Cardiac muscle cell (in vitro differentiated cells and primary cell): ENCODE results near the gene SCPEP1. TPM values are rescaled to one million over a fixed set of nuclear protein-coding genes. Genes with fewer than 3 reads are reported as not detected.
A peak's percentile ranks its signal among the peaks of the same experiment; 100 is the strongest.

Experiments
- DNase-seq, 2 donors: peaks; one replicate each; pipeline versions ENCODE4 v3.0.0 to v3.0.0-alpha.2; 2010 to 2017; ENCODE audit warnings: low read depth in 1 of 2, low spot score in 1 of 2
- H3K27ac ChIP-seq: fragments of 200-600 bp; sonication (generic); 2 replicates; pipeline ENCODE4 v1.5.1; 2016
- H3K27me3 ChIP-seq: fragments of 200-600 bp; sonication (generic); 2 replicates; pipeline ENCODE4 v1.6.0; 2016; ENCODE audit warnings: control low read depth
- H3K36me3 ChIP-seq: fragments of 200-600 bp; sonication (generic); 2 replicates; pipeline ENCODE4 v1.5.1; 2016; ENCODE audit warnings: control low read depth
- H3K4me1 ChIP-seq: fragments of 200-600 bp; sonication (generic); 2 replicates; pipeline ENCODE4 v1.8.1; 2017; ENCODE audit warnings: low read depth, mild to moderate bottlenecking, mixed run types
- H3K4me3 ChIP-seq: fragments of 200-600 bp; sonication (generic); 2 replicates; pipeline ENCODE4 v1.5.1; 2016; ENCODE audit warnings: mild to moderate bottlenecking
- H3K9me3 ChIP-seq: fragments of 200-600 bp; sonication (generic); 2 replicates; pipeline ENCODE4 v1.5.1; 2017; ENCODE audit warnings: low read depth, mild to moderate bottlenecking, control low read depth
- CTCF ChIP-seq: IDR thresholded peaks from 2 replicates; pipeline ENCODE4 v1.5.1; 2012; ENCODE audit warnings: low read depth, mild to moderate bottlenecking, low read length
- polyA plus RNA-seq: library from polyadenylated mRNA; unstranded; fragments of >200 nt; fragmentation: Nextera tagmentation; extraction: Ambion mirVana; gene quantifications from 2 replicates; pipeline ENCODE4 v1.2.1, GENCODE V29; 2016
- total RNA-seq: library from RNA; depleted of rRNA; stranded (reverse); fragments of >200 nt; gene quantifications from 2 replicates; pipeline ENCODE4 v1.2.3, GENCODE V29; 2016

SCPEP1 gene
- total RNA-seq (25.9 and 41.9 TPM in 2 replicates), polyA plus RNA-seq (40.2 and 50.5 TPM in 2 replicates)

- Histone ChIP-seq H3K9me3 (no peaks in the 10 kb centered on the region), H3K27me3 (no peaks in the 10 kb centered on the region), H3K4me1 (peaks cover 8% of the 10 kb centered on the region), H3K4me3 (peak within 1 kb of the TSS; percentile 38), H3K27ac (no peak within 1 kb of the TSS), H3K36me3 (no peaks in the 10 kb centered on the region)
- no peak for TF ChIP-seq CTCF
- DNase-seq = peak; percentile 80 to 93
Measured at GRCh38 chr17:56977673-56978395, at the start of gene SCPEP1. Gene SCPEP1 (plus strand): TSS chr17:56978131. CDS start chr17:56978160, 29 bp downstream.

- H3K36me3 ChIP-seq = no peaks in the 10 kb centered on the region
- H3K4me3 ChIP-seq = no peak overlapping the region
- no peak overlapping the region for H3K27ac ChIP-seq
- DNase-seq = no peak
- TF ChIP-seq CTCF = no peak
- H3K27me3 ChIP-seq = no peaks in the 10 kb centered on the region
- no peaks in the 10 kb centered on the region for H3K4me1 ChIP-seq
- H3K9me3 ChIP-seq = peaks cover 3% of the 10 kb centered on the region
Measured at GRCh38 chr17:56928586-56928985, 49.3 kb upstream of the SCPEP1 start.

- Histone ChIP-seq H3K9me3 (peaks cover 3% of the 10 kb centered on the region), H3K4me3 (no peak overlapping the region), H3K27me3 (no peaks in the 10 kb centered on the region), H3K36me3 (peaks cover 6% of the 10 kb centered on the region), H3K27ac (no peak overlapping the region), H3K4me1 (no peaks in the 10 kb centered on the region)
- no peak for TF ChIP-seq CTCF
- DNase-seq = no peak
Measured at GRCh38 chr17:56929362-56929969, 48.5 kb upstream of the SCPEP1 start.

- no peak for TF ChIP-seq CTCF
- H3K27me3 ChIP-seq = no peaks in the 10 kb centered on the region
- no peak overlapping the region for H3K27ac ChIP-seq
- no peak for DNase-seq
- H3K4me1 ChIP-seq = no peaks in the 10 kb centered on the region
- no peak overlapping the region for H3K4me3 ChIP-seq
- peaks cover 9% of the 10 kb centered on the region for H3K36me3 ChIP-seq
- peaks cover 3% of the 10 kb centered on the region for H3K9me3 ChIP-seq
Measured at GRCh38 chr17:56930739-56931337, 47.1 kb upstream of the SCPEP1 start.

- DNase-seq = no peak
- H3K36me3 ChIP-seq = peaks cover 17% of the 10 kb centered on the region
- no peaks in the 10 kb centered on the region for H3K4me1 ChIP-seq
- no peak overlapping the region for H3K27ac ChIP-seq
- peaks cover 3% of the 10 kb centered on the region for H3K9me3 ChIP-seq
- no peak for TF ChIP-seq CTCF
- H3K27me3 ChIP-seq = no peaks in the 10 kb centered on the region
- no peak overlapping the region for H3K4me3 ChIP-seq
Measured at GRCh38 chr17:56933151-56933745, 44.7 kb upstream of the SCPEP1 start.
